ENCODE measurements around the gene ACSF3.

DNA sequence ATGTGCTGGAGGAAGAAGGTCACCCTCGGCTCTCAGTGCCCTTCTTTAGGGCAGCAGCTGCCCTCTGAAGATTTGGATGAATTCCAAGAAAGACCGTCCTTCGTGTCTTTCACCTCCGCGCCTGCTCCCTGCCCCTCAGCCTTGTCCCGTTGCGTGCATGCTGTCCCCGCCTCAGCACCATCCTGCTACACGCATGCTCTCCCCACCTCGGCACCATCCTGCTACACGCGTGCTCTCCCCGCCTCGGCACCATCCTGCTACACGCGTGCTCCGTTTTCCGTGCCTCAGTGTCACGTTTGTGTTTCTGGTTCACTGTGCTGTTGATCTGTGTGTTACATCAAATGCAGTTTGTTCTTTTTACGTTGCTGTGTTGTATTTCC is 13.5 kb downstream of the ACSF3 start:
- TF ChIP-seq, protein P1, sequence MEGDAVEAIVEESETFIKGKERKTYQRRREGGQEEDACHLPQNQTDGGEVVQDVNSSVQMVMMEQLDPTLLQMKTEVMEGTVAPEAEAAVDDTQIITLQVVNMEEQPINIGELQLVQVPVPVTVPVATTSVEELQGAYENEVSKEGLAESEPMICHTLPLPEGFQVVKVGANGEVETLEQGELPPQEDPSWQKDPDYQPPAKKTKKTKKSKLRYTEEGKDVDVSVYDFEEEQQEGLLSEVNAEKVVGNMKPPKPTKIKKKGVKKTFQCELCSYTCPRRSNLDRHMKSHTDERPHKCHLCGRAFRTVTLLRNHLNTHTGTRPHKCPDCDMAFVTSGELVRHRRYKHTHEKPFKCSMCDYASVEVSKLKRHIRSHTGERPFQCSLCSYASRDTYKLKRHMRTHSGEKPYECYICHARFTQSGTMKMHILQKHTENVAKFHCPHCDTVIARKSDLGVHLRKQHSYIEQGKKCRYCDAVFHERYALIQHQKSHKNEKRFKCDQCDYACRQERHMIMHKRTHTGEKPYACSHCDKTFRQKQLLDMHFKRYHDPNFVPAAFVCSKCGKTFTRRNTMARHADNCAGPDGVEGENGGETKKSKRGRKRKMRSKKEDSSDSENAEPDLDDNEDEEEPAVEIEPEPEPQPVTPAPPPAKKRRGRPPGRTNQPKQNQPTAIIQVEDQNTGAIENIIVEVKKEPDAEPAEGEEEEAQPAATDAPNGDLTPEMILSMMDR (IDR thresholded peaks at IDR 0.05) = no peak
- TF ChIP-seq EZH2 (IDR thresholded peaks at IDR 0.05) (no peak), EZH2phosphoT487 (IDR thresholded peaks at IDR 0.05) (no peak)

All from neural progenitor cell (in vitro differentiated cells).